GM21619 (cell line): ENCODE measurements around the gene PTPRE.

Experiments used
- ATAC-seq: cut with Tn5 transposase; IDR thresholded peaks from one replicate; pipeline ENCODE4 v1.9.1; 2021; ENCODE audit not compliant: unreplicated experiment

PTPRE gene

GRCh38 chr10:128056303-128057050, 149.6 kb downstream of the PTPRE start:
- no peak for ATAC-seq

GRCh38 chr10:128058106-128058749, 151.3 kb downstream of the PTPRE start:
- no peak for ATAC-seq

GRCh38 chr10:128058750-128059134, 151.8 kb downstream of the PTPRE start:
- ATAC-seq = no peak

- ATAC-seq = no peak
Measured at GRCh38 chr10:128059266-128059981, 152.5 kb downstream of the PTPRE start.

GRCh38 chr10:128059982-128060293, 153.0 kb downstream of the PTPRE start:
- ATAC-seq = no peak

GRCh38 chr10:128060341-128061250, 153.7 kb downstream of the PTPRE start:
- no peak for ATAC-seq

GRCh38 chr10:128061306-128062300, 154.7 kb downstream of the PTPRE start:
- no peak for ATAC-seq

GRCh38 chr10:128062331-128062880, 155.5 kb downstream of the PTPRE start:
- peak; percentile 8 for ATAC-seq

GRCh38 chr10:128062881-128063563, 156.1 kb downstream of the PTPRE start:
- ATAC-seq = peak; percentile 46

- ATAC-seq = no peak
Measured at GRCh38 chr10:128063736-128064107, 156.8 kb downstream of the PTPRE start.

GRCh38 chr10:128064108-128064969, 157.4 kb downstream of the PTPRE start:
- peak; percentile 51 for ATAC-seq

- ATAC-seq = no peak
Measured at GRCh38 chr10:128064970-128065580, 158.2 kb downstream of the PTPRE start.

GRCh38 chr10:128065881-128066534, 159.1 kb downstream of the PTPRE start:
- ATAC-seq = no peak

GRCh38 chr10:128066870-128067382, 160.0 kb downstream of the PTPRE start:
- no peak for ATAC-seq

GRCh38 chr10:128067691-128068397, 160.9 kb downstream of the PTPRE start:
- no peak for ATAC-seq
